Measurements from ENCODE around the gene CEACAM18.

CEACAM18 gene

GRCh38 chr19:51473009-51473707 is 5.2 kb upstream of the CEACAM18 start:
- Histone ChIP-seq H3K9ac (ENCODE audit: low read length in 2 of 2) (no peak overlapping the region), H3K9me3 (ENCODE audit: control insufficient read depth in 2 of 2, low read length in 2 of 2) (no peaks in the 10 kb centered on the region), H3K27me3 (ENCODE audit: control insufficient read depth in 1 of 2, insufficient read depth in 2 of 2, low read length in 2 of 2) (peaks cover 9 to 22% of the 10 kb centered on the region in 2 donors), H3K36me3 (ENCODE audit: control insufficient read depth in 2 of 2, insufficient read depth in 2 of 2, low read length in 2 of 2) (no peaks in the 10 kb centered on the region), H3K4me1 (ENCODE audit: control insufficient read depth, insufficient read depth, low read length) (no peaks in the 10 kb centered on the region), H3K4me3 (ENCODE audit: low read length in 2 of 2) (no peak overlapping the region), H3K27ac (ENCODE audit: low read length) (no peak overlapping the region)

GRCh38 chr19:51476164-51476563 is 2.2 kb upstream of the CEACAM18 start:
- Histone ChIP-seq H3K9ac (ENCODE audit: low read length in 2 of 2) (no peak overlapping the region), H3K4me1 (ENCODE audit: control insufficient read depth, insufficient read depth, low read length) (no peaks in the 10 kb centered on the region), H3K4me3 (ENCODE audit: low read length in 2 of 2) (no peak overlapping the region), H3K36me3 (ENCODE audit: control insufficient read depth in 2 of 2, insufficient read depth in 2 of 2, low read length in 2 of 2) (no peaks in the 10 kb centered on the region), H3K27me3 (ENCODE audit: control insufficient read depth in 1 of 2, insufficient read depth in 2 of 2, low read length in 2 of 2) (peaks cover 16 to 35% of the 10 kb centered on the region in 2 donors), H3K27ac (ENCODE audit: low read length) (no peak overlapping the region), H3K9me3 (ENCODE audit: control insufficient read depth in 2 of 2, low read length in 2 of 2) (no peaks in the 10 kb centered on the region)

DNA sequence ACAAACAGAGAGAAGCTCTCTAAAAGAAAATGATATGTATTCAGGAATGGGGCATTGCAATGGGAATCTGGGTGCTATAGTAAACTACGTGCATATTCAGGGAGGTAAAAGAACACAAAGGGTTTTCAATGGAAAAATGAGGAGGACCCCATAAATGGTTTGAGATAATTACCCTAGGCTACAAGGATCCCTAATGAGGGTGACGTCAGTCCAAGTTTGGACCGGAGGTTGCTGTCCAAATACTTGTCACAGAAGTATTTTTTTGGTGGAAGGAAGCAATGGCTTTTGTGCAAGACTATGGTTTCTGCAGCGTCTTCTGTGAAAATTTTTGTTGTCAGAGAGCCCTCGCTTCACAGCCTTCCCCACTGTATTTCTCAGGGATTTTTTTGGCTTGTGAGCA is 995 bp upstream of the CEACAM18 start:
- Histone ChIP-seq H3K27me3 (ENCODE audit: control insufficient read depth in 1 of 2, insufficient read depth in 2 of 2, low read length in 2 of 2) (peaks cover 16 to 35% of the 10 kb centered on the region in 2 donors), H3K4me1 (ENCODE audit: control insufficient read depth, insufficient read depth, low read length) (no peaks in the 10 kb centered on the region), H3K36me3 (ENCODE audit: control insufficient read depth in 2 of 2, insufficient read depth in 2 of 2, low read length in 2 of 2) (no peaks in the 10 kb centered on the region), H3K27ac (ENCODE audit: low read length) (no peak overlapping the region), H3K9ac (ENCODE audit: low read length in 2 of 2) (no peak overlapping the region), H3K9me3 (ENCODE audit: control insufficient read depth in 2 of 2, low read length in 2 of 2) (no peaks in the 10 kb centered on the region), H3K4me3 (ENCODE audit: low read length in 2 of 2) (no peak overlapping the region)

DNA sequence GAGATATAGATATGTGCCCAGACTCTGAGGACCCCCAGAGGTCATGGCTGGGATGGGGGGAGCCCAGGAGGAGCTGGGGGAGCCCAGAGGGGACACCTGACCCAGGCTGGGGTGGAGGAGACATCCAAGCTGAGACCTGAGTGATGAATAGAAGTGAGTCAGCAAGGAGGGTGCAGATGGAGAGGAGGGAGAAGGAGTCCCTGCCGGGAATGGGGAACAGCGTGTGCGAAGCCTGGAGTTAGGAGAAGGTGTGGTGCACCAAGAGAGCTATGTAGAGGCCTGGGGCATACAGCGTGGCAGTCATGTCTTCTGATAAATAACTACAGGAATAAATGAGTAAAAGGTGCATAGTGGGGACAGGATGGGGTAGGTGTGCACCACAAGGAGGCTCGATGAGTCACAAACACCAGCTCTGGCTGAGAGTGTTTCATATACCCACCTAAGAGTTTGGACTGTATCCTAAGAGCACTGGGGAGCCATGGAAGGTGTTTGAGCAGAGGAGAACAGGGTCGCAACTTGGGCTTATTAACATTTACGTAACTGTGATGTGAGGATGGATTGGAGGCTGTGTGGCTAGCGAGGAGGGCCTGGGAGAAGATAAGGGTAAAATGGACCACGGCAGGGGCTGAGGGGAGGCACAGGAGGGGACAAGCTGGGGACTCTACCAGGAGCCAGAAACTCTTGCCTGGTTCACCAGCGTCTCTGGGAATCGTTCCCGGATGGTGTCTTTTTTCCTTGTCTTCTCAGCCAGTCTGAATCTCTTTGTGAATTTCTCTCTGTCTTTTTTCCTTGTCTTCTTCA is 1.4 kb downstream of the CEACAM18 start:
- no peak overlapping the region for H3K27ac ChIP-seq (ENCODE audit: low read length)
- H3K9me3 ChIP-seq (ENCODE audit: control insufficient read depth in 2 of 2, low read length in 2 of 2): no peaks in the 10 kb centered on the region
- H3K4me1 ChIP-seq (ENCODE audit: control insufficient read depth, insufficient read depth, low read length): no peaks in the 10 kb centered on the region
- H3K4me3 ChIP-seq (ENCODE audit: low read length in 2 of 2): no peak overlapping the region
- H3K36me3 ChIP-seq (ENCODE audit: control insufficient read depth in 2 of 2, insufficient read depth in 2 of 2, low read length in 2 of 2): no peaks in the 10 kb centered on the region
- no peak overlapping the region for H3K9ac ChIP-seq (ENCODE audit: low read length in 2 of 2)
- H3K27me3 ChIP-seq (ENCODE audit: control insufficient read depth in 1 of 2, insufficient read depth in 2 of 2, low read length in 2 of 2): peaks cover 7 to 22% of the 10 kb centered on the region in 2 donors

- no peak overlapping the region for H3K27ac ChIP-seq (ENCODE audit: low read length)
- no peaks in the 10 kb centered on the region for H3K9me3 ChIP-seq (ENCODE audit: control insufficient read depth in 2 of 2, low read length in 2 of 2)
- no peak overlapping the region for H3K9ac ChIP-seq (ENCODE audit: low read length in 2 of 2)
- no peaks in the 10 kb centered on the region for H3K4me1 ChIP-seq (ENCODE audit: control insufficient read depth, insufficient read depth, low read length)
- no peaks in the 10 kb centered on the region for H3K36me3 ChIP-seq (ENCODE audit: control insufficient read depth in 2 of 2, insufficient read depth in 2 of 2, low read length in 2 of 2)
- no peak overlapping the region for H3K4me3 ChIP-seq (ENCODE audit: low read length in 2 of 2)
- H3K27me3 ChIP-seq (ENCODE audit: control insufficient read depth in 1 of 2, insufficient read depth in 2 of 2, low read length in 2 of 2): peaks cover 7 to 22% of the 10 kb centered on the region in 2 donors
These were observed 2.3 kb downstream of the CEACAM18 start for GRCh38 chr19:51480590-51480989.

DNA sequence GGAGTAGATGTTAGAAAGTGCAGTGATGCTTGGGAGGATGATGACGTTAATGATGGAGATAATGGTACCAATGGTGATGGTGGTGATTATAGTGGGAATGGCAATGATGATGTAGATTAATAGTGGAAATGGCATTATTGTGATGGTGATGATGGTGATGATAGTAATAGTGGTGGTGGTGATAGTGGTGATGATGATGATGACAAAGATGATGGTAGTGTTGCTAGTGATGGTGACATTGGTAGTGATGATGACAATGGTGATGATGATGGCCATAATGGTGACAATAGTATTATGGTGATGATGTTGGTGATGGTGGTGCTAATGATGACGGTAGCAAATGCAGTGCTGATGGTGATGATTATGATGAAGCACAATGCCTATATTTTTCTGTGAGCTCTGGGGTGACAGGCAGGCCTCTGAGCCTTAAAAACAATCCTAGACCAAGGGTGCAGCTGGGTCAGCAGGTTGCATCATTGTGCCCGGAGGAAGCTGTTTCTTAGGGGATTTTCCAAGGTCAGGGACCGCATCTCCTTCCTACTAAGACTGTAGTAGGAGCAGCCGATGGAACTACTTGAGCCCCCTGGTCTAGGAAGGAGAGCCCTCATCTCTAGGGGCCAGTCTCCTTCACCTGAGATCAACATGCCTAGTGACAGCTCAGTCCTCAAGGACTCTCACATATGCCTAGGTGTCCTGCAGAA is 7.8 kb downstream of the CEACAM18 start:
- H3K9ac ChIP-seq (ENCODE audit: low read length in 2 of 2): no peak overlapping the region
- H3K36me3 ChIP-seq (ENCODE audit: control insufficient read depth in 2 of 2, insufficient read depth in 2 of 2, low read length in 2 of 2): no peaks in the 10 kb centered on the region
- no peaks in the 10 kb centered on the region for H3K4me1 ChIP-seq (ENCODE audit: control insufficient read depth, insufficient read depth, low read length)
- no peak overlapping the region for H3K27ac ChIP-seq (ENCODE audit: low read length)
- H3K27me3 ChIP-seq (ENCODE audit: control insufficient read depth in 1 of 2, insufficient read depth in 2 of 2, low read length in 2 of 2): peaks cover 0 to 2% of the 10 kb centered on the region in 2 donors
- H3K4me3 ChIP-seq (ENCODE audit: low read length in 2 of 2): no peak overlapping the region
- H3K9me3 ChIP-seq (ENCODE audit: control insufficient read depth in 2 of 2, low read length in 2 of 2): no peaks in the 10 kb centered on the region

GRCh38 chr19:51488491-51488890 is 10.2 kb downstream of the CEACAM18 start:
- no peaks in the 10 kb centered on the region for H3K9me3 ChIP-seq (ENCODE audit: control insufficient read depth in 2 of 2, low read length in 2 of 2)
- no peak overlapping the region for H3K27ac ChIP-seq (ENCODE audit: low read length)
- peaks cover 0 to 2% of the 10 kb centered on the region in 2 donors for H3K27me3 ChIP-seq (ENCODE audit: control insufficient read depth in 1 of 2, insufficient read depth in 2 of 2, low read length in 2 of 2)
- no peak overlapping the region for H3K4me3 ChIP-seq (ENCODE audit: low read length in 2 of 2)
- no peaks in the 10 kb centered on the region for H3K4me1 ChIP-seq (ENCODE audit: control insufficient read depth, insufficient read depth, low read length)
- H3K9ac ChIP-seq (ENCODE audit: low read length in 2 of 2): no peak overlapping the region
- no peaks in the 10 kb centered on the region for H3K36me3 ChIP-seq (ENCODE audit: control insufficient read depth in 2 of 2, insufficient read depth in 2 of 2, low read length in 2 of 2)

- Histone ChIP-seq H3K4me1 (ENCODE audit: control insufficient read depth, insufficient read depth, low read length) (no peaks in the 10 kb centered on the region), H3K4me3 (ENCODE audit: low read length in 2 of 2) (no peak overlapping the region), H3K27ac (ENCODE audit: low read length) (no peak overlapping the region), H3K9ac (ENCODE audit: low read length in 2 of 2) (no peak overlapping the region), H3K27me3 (ENCODE audit: control insufficient read depth in 1 of 2, insufficient read depth in 2 of 2, low read length in 2 of 2) (peaks cover 0 to 4% of the 10 kb centered on the region in 2 donors), H3K9me3 (ENCODE audit: control insufficient read depth in 2 of 2, low read length in 2 of 2) (no peaks in the 10 kb centered on the region), H3K36me3 (ENCODE audit: control insufficient read depth in 2 of 2, insufficient read depth in 2 of 2, low read length in 2 of 2) (no peaks in the 10 kb centered on the region)
These were observed 10.8 kb downstream of the CEACAM18 start for GRCh38 chr19:51489113-51489512.

GRCh38 chr19:51490676-51491075 is 12.3 kb downstream of the CEACAM18 start:
- H3K4me1 ChIP-seq (ENCODE audit: control insufficient read depth, insufficient read depth, low read length): no peaks in the 10 kb centered on the region

GRCh38 chr19:51491586-51491985 is 13.2 kb downstream of the CEACAM18 start:
- H3K4me3 ChIP-seq (ENCODE audit: low read length in 2 of 2): no peak overlapping the region

More at GRCh38 chr19:51490676-51491075, 12.3 kb downstream of the CEACAM18 start:
- no peak overlapping the region for H3K27ac ChIP-seq (ENCODE audit: low read length)
- H3K9ac ChIP-seq (ENCODE audit: low read length in 2 of 2): no peak overlapping the region
- no peaks in the 10 kb centered on the region for H3K9me3 ChIP-seq (ENCODE audit: control insufficient read depth in 2 of 2, low read length in 2 of 2)
- H3K27me3 ChIP-seq (ENCODE audit: control insufficient read depth in 1 of 2, insufficient read depth in 2 of 2, low read length in 2 of 2): peaks cover 0 to 4% of the 10 kb centered on the region in 2 donors
- H3K36me3 ChIP-seq (ENCODE audit: control insufficient read depth in 2 of 2, insufficient read depth in 2 of 2, low read length in 2 of 2): no peaks in the 10 kb centered on the region
- no peak overlapping the region for H3K4me3 ChIP-seq (ENCODE audit: low read length in 2 of 2)

More at GRCh38 chr19:51491586-51491985, 13.2 kb downstream of the CEACAM18 start:
- Histone ChIP-seq H3K27me3 (ENCODE audit: control insufficient read depth in 1 of 2, insufficient read depth in 2 of 2, low read length in 2 of 2) (peaks cover 0 to 4% of the 10 kb centered on the region in 2 donors), H3K9me3 (ENCODE audit: control insufficient read depth in 2 of 2, low read length in 2 of 2) (no peaks in the 10 kb centered on the region), H3K27ac (ENCODE audit: low read length) (no peak overlapping the region), H3K36me3 (ENCODE audit: control insufficient read depth in 2 of 2, insufficient read depth in 2 of 2, low read length in 2 of 2) (no peaks in the 10 kb centered on the region), H3K4me1 (ENCODE audit: control insufficient read depth, insufficient read depth, low read length) (no peaks in the 10 kb centered on the region), H3K9ac (ENCODE audit: low read length in 2 of 2) (no peak overlapping the region)

Measured in stomach smooth muscle (tissue), 2 donors.